Activated gamma-delta T cell (primary cell): Measurements from ENCODE around the gene SEPTIN1.
"Not testable (repeated sequence)": the region's sequence is repeated elsewhere in the genome, so short reads cannot be mapped to it uniquely, and the experiment has no call there.

Experiments
- DNase-seq: peaks from one replicate; lab custom pipeline; 2025; lab: John Stamatoyannopoulos, UW

Gene SEPTIN1

GRCh38 chr16:30341971-30342370, 40.4 kb downstream of the SEPTIN1 start:
- not testable (repeated sequence) for DNase-seq

- DNase-seq, result no peak
Observed at GRCh38 chr16:30340621-30341020, 41.7 kb downstream of the SEPTIN1 start.

- not testable (repeated sequence) for DNase-seq
Observed at GRCh38 chr16:30338715-30339114, 43.6 kb downstream of the SEPTIN1 start.

GRCh38 chr16:30337964-30338357, 44.4 kb downstream of the SEPTIN1 start:
- DNase-seq, result not testable (repeated sequence)

- no peak for DNase-seq
Observed at GRCh38 chr16:30335598-30336474, 46.5 kb downstream of the SEPTIN1 start.

- DNase-seq, result peak; percentile 72
Observed at GRCh38 chr16:30335028-30335597, 47.2 kb downstream of the SEPTIN1 start.

GRCh38 chr16:30334473-30334989, 47.8 kb downstream of the SEPTIN1 start:
- peak; percentile 79 for DNase-seq
